ENCODE measurements around the gene DSG4.

GRCh38 chr18:31424383-31424988 is 47.9 kb downstream of the DSG4 start:
- TF ChIP-seq POLR2A (IDR thresholded peaks at IDR 0.05) (no peak), CTCF (IDR thresholded peaks at IDR 0.05) (peak in 11 of 12 donors; percentile 15 to 60 (median 38))
